HL-60 (cell line): Measurements from ENCODE around the gene ITGB3BP.

ENCODE experiments used
- DNase-seq, 2 experiments: peaks; one replicate each; pipeline ENCODE4 v3.0.0-alpha.2; 2010 to 2020; ENCODE audit warnings: low read depth in 1 of 2, low spot score in 1 of 2
- H3K27ac ChIP-seq: fragments of 250-450 bp; sonication (Bioruptor Pico); replicated peaks from 2 replicates; pipeline ENCODE4 v1.5.1; 2020; ENCODE audit warnings: mild to moderate bottlenecking, moderate library complexity
- H3K27me3 ChIP-seq: fragments of 250-450 bp; sonication (Bioruptor Pico); 2 replicates; pipeline ENCODE4 v1.5.1; 2021; ENCODE audit warnings: mild to moderate bottlenecking, moderate library complexity; ENCODE audit not compliant: insufficient read depth, poor library complexity, severe bottlenecking
- H3K4me3 ChIP-seq: replicated peaks from 2 replicates; pipeline ENCODE4 v1.5.1; 2011; ENCODE audit warnings: mild to moderate bottlenecking, control low read depth, low read length; ENCODE audit not compliant: insufficient read depth
- GABPA ChIP-seq: IDR thresholded peaks from 2 replicates; pipeline ENCODE4 v1.6.1; 2012; ENCODE audit warnings: low read depth
- POLR2AphosphoS5 ChIP-seq: IDR thresholded peaks from 2 replicates; pipeline ENCODE4 v1.6.1; 2012; ENCODE audit warnings: low read depth
- SPI1 ChIP-seq: IDR thresholded peaks from 2 replicates; pipeline ENCODE4 v1.6.1; 2012; ENCODE audit warnings: low read depth, mild to moderate bottlenecking, borderline replicate concordance
- TF ChIP-seq, protein P1 (sequence below): IDR thresholded peaks from one replicate; pipeline ENCODE4 v1.5.1; 2011; ENCODE audit warnings: low read length, control low read depth, inconsistent platforms; ENCODE audit not compliant: insufficient read depth
- TF ChIP-seq, protein P2 (sequence below): IDR thresholded peaks from 2 replicates; pipeline ENCODE4 v1.6.1; 2012; ENCODE audit warnings: low read depth; ENCODE audit not compliant: insufficient replicate concordance

ITGB3BP gene

DNA sequence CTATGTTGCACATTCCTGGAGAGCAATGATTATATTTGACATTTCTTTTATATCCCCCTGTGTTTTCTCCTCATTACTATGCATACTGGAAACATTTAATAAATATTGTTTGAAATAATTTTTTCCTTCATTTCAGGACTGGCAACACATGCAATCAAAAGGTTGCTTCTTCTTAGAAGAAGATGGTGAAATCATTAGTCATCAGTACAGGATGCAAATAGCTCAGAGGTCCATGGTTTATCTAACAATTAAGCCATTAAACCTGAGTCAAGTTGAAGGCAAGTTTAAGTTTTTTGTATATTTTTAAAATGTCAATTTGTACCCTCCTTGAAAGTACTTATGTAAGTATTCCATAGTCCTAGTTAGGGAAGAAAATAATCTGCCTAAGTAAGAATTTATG lies 22.8 kb upstream of the ITGB3BP start:
- Histone ChIP-seq H3K4me3 (no peak overlapping the region), H3K27me3 (no peaks in the 10 kb centered on the region), H3K27ac (no peak overlapping the region)
- TF ChIP-seq, protein P1, sequence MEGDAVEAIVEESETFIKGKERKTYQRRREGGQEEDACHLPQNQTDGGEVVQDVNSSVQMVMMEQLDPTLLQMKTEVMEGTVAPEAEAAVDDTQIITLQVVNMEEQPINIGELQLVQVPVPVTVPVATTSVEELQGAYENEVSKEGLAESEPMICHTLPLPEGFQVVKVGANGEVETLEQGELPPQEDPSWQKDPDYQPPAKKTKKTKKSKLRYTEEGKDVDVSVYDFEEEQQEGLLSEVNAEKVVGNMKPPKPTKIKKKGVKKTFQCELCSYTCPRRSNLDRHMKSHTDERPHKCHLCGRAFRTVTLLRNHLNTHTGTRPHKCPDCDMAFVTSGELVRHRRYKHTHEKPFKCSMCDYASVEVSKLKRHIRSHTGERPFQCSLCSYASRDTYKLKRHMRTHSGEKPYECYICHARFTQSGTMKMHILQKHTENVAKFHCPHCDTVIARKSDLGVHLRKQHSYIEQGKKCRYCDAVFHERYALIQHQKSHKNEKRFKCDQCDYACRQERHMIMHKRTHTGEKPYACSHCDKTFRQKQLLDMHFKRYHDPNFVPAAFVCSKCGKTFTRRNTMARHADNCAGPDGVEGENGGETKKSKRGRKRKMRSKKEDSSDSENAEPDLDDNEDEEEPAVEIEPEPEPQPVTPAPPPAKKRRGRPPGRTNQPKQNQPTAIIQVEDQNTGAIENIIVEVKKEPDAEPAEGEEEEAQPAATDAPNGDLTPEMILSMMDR = no peak
- DNase-seq = no peak

- DNase-seq = no peak
- Histone ChIP-seq H3K27ac (no peak overlapping the region), H3K4me3 (no peak overlapping the region), H3K27me3 (no peaks in the 10 kb centered on the region)
- TF ChIP-seq, protein P1 = peak; percentile 12
- TF ChIP-seq POLR2AphosphoS5 = no peak
Measured at GRCh38 chr1:63537940-63538339, 14.9 kb upstream of the ITGB3BP start.

DNA sequence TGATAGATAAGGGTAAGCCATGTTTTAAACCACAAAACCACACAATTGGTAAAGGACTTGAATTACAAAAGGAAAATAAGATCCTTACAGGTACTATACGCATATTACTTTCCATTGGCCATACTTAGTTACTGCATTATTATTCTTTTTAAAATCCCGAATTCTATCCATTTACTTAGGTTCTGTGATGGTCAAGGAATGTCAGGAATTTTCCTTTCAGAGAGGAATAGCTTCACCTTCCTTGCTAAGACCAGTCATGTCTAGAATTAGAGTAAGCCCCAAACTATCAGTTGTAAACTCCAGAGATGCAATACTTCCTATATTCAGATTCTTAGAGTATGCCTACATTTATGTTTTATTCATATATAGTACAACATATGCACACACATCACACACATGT lies 14.0 kb upstream of the ITGB3BP start:
- TF ChIP-seq, protein P1 = no peak
- TF ChIP-seq POLR2AphosphoS5 = no peak
- TF ChIP-seq, protein P2, sequence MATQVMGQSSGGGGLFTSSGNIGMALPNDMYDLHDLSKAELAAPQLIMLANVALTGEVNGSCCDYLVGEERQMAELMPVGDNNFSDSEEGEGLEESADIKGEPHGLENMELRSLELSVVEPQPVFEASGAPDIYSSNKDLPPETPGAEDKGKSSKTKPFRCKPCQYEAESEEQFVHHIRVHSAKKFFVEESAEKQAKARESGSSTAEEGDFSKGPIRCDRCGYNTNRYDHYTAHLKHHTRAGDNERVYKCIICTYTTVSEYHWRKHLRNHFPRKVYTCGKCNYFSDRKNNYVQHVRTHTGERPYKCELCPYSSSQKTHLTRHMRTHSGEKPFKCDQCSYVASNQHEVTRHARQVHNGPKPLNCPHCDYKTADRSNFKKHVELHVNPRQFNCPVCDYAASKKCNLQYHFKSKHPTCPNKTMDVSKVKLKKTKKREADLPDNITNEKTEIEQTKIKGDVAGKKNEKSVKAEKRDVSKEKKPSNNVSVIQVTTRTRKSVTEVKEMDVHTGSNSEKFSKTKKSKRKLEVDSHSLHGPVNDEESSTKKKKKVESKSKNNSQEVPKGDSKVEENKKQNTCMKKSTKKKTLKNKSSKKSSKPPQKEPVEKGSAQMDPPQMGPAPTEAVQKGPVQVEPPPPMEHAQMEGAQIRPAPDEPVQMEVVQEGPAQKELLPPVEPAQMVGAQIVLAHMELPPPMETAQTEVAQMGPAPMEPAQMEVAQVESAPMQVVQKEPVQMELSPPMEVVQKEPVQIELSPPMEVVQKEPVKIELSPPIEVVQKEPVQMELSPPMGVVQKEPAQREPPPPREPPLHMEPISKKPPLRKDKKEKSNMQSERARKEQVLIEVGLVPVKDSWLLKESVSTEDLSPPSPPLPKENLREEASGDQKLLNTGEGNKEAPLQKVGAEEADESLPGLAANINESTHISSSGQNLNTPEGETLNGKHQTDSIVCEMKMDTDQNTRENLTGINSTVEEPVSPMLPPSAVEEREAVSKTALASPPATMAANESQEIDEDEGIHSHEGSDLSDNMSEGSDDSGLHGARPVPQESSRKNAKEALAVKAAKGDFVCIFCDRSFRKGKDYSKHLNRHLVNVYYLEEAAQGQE = no peak
- no peak for TF ChIP-seq SPI1
- TF ChIP-seq GABPA = no peak

DNA sequence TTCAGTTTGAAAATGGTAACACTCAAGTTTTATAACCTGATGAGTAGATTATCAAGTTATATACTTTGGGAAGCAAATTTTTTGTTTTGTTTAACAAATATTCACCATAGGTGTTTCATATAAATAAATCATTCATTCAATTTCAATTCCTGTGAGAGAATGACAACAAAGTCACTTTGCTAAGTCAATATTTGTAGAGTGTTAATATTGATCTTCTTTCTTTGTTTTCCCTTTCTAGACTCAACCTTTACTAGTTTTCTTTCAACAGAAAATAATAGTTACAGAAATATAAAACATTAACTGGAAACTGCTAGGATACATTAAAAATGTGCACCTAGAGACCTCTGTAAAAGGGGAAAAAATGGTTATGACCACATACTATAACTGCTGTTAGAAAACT lies 11.4 kb upstream of the ITGB3BP start:
- H3K27me3 ChIP-seq = no peaks in the 10 kb centered on the region
- TF ChIP-seq, protein P1 = no peak
- TF ChIP-seq SPI1 = no peak
- TF ChIP-seq, protein P2 = no peak
- no peak for TF ChIP-seq POLR2AphosphoS5
- no peak for TF ChIP-seq GABPA
- H3K4me3 ChIP-seq = no peak overlapping the region
- no peak overlapping the region for H3K27ac ChIP-seq
- no peak for DNase-seq

More for the DNA sequence above, 14.0 kb upstream of the ITGB3BP start:
- DNase-seq = no peak
- no peak overlapping the region for H3K4me3 ChIP-seq
- H3K27me3 ChIP-seq = no peaks in the 10 kb centered on the region
- H3K27ac ChIP-seq = no peak overlapping the region
